ENCODE measurements around the gene QSOX2.
"Not testable (repeated sequence)": the region's sequence is repeated elsewhere in the genome, so short reads cannot be mapped to it uniquely, and the experiment has no call there.

The QSOX2 gene

DNA sequence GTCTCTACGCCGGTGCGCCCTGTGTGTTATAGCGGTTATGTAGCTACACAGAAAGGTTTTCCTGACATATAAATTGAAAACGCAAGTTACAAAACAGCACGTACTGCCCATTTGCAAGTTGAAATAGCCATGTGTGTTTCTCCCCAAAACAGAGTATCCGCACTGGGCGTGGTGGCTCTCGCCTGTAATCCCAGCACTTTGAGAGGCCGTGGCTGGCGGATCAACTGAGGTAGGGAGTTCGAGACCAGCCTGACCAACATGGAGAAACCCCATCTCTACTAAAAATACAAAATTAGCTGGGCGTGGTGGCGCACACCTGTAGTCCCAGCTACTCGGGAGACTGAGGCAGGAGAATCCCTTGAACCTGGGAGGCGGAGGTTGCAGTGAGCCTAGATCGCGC lies 21.0 kb upstream of the QSOX2 start:
- not testable (repeated sequence) for FAIRE-seq; DNase-seq (ENCODE audit: low spot score)

DNA sequence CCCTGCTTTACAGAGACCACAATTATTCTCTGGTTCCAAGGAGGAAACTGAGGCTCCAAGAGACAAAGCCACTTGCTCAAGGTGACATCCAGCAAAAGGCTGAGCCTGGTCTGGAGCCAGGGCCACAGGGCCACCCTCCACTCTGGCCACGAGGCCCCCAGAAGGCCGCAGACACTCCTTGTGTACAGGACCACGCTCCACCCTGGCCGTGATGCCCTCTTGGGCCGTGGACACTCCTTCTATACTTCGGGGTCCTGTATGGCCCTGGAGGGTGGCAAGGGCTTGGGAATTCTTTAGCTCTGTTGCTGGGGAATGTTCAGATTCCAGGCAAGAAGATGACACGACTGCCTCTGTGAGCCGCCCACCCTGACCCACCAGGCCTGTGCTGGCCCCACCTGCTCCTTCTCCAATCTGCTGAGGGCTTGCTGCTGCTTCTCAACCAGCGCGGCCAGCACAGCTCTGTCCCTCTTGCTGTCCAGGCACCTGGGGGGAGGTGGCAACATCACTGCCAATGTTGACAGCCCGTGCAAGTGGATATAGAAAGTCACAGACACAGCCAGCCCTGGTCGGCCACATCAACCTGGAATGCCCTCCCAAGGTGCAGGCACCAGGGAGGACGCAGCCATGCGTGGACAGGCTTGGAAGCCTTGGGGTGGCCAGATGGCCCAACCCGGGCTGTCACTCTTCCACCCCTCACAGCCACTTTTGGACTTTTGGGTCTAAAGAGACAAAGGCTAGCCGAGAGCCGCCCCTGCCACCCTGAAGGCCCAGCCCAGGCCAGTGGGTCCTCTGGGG lies 20.1 kb upstream of the QSOX2 start:
- no peak for FAIRE-seq

GRCh38 chr9:136264441-136265405 lies 19.1 kb upstream of the QSOX2 start:
- FAIRE-seq, result no peak
- DNase-seq (ENCODE audit: low spot score), result no peak

More for the DNA sequence above, 20.1 kb upstream of the QSOX2 start:
- no peak for DNase-seq (ENCODE audit: low spot score)

- DNase-seq (ENCODE audit: low spot score) (no peak), FAIRE-seq (no peak)
Observed at GRCh38 chr9:136264031-136264430, 18.4 kb upstream of the QSOX2 start.

DNA sequence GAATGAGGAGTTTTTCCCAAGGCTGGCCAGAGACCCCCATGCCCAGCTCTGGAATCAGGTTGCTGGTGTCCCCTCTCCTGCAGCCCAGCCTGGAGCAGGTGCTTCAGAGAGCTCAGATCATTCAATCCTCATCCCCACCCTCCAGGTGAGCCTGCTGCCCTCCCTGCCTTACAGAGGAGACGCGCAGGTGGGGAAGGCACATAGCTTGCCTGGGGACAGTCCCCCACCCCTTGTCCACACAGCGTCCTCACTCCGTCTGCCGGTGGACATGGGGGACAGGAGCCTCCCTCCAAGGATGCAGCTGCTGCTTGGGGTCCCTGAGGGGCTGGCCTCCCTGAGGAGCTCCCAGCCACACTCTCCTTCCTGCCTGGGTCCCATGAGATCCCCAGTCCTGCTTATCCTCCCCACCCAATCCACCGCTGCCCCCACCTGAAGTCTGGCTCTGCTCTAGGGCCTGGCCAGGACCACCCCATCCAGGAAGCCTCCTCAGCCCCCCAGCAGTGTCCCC lies 17.1 kb upstream of the QSOX2 start:
- FAIRE-seq, result no peak

GRCh38 chr9:136261686-136262430 lies 16.2 kb upstream of the QSOX2 start:
- FAIRE-seq (no peak), DNase-seq (ENCODE audit: low spot score) (no peak)

More for the DNA sequence above, 17.1 kb upstream of the QSOX2 start:
- no peak for DNase-seq (ENCODE audit: low spot score)

- FAIRE-seq, result no peak
Observed at GRCh38 chr9:136260936-136261472, 15.4 kb upstream of the QSOX2 start.

DNA sequence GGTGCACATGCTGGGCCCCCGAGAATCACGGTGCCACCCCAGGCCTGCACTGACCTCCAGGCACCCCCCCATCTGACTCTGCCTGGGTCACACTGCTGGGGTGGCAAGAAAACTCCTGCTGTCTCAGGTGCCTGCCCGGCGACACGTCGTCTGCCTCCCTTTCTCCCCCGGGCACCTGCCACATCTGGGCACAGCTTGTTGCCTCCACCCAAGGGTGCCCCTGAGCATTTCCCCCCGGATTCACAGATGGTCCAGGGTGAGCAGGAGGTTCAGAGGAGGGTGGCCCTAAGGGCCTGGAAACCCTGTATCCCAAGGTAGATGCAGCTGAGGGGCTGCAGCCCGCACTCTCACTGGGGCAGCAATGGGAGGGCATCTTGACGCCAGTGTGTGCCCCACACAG lies 14.9 kb upstream of the QSOX2 start:
- DNase-seq (ENCODE audit: low spot score) (no peak), FAIRE-seq (no peak)

More at GRCh38 chr9:136260936-136261472, 15.4 kb upstream of the QSOX2 start:
- DNase-seq (ENCODE audit: low spot score), result no peak

- FAIRE-seq (no peak), DNase-seq (ENCODE audit: low spot score) (no peak)
Observed at GRCh38 chr9:136259836-136260235, 14.2 kb upstream of the QSOX2 start.

- FAIRE-seq (no peak), DNase-seq (ENCODE audit: low spot score) (no peak)
Observed at GRCh38 chr9:136259517-136259813, 13.9 kb upstream of the QSOX2 start.

DNA sequence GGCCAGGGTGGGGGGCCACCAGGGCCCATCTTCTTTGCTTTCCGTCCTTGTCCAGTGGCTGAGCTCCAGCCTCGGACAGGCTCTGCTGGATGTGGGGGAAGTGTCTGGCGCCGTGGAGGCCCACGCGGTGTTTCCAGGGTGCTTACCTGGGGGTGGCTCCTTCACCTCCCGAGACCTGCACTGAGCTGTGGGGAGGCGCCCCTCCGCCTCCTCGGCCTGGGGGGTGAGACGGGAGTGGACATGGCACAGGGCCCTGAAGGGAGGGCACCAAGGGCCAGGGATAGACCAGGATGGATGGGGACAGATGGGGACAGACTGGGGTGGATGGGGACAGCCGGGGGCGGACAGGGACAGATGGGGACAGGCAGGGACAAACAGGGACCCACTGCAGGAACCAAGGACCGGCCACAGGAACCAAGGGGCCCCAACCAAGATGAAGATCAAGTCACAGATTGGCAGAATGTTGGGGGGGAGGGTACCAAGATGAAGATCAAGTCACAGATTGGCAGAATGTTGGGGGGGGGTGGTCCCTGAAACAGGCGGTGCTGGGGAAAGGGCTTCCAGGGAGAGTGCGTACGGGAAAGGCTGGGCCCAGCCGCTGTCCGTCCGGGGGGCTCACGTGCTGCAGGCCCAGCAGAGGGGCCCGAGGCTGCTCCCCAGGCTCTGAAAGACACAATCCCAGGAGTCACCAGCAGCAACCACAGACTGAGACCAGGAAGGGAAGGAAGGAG lies 13.3 kb upstream of the QSOX2 start:
- DNase-seq (ENCODE audit: low spot score) (no peak), FAIRE-seq (no peak)

DNA sequence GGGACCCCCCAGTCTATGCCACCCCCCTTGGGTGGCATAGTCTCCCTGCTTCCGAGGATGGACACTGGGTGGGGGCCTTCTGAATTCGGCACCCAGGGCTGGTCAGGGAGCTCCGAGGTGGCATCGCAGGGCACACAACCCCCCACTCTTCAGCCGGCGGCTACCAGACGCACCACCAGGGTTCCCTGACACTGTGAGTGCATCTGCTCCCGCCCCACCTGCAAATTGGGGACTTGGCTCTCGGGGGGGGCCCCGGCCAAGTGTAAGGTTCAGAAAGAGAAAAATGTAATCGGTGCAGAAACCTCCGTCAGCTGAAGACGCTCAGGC lies 12.7 kb upstream of the QSOX2 start:
- no peak for DNase-seq (ENCODE audit: low spot score)
- FAIRE-seq, result no peak

GRCh38 chr9:136257381-136258298 lies 12.0 kb upstream of the QSOX2 start:
- FAIRE-seq, result no peak
- DNase-seq (ENCODE audit: low spot score), result no peak

DNA sequence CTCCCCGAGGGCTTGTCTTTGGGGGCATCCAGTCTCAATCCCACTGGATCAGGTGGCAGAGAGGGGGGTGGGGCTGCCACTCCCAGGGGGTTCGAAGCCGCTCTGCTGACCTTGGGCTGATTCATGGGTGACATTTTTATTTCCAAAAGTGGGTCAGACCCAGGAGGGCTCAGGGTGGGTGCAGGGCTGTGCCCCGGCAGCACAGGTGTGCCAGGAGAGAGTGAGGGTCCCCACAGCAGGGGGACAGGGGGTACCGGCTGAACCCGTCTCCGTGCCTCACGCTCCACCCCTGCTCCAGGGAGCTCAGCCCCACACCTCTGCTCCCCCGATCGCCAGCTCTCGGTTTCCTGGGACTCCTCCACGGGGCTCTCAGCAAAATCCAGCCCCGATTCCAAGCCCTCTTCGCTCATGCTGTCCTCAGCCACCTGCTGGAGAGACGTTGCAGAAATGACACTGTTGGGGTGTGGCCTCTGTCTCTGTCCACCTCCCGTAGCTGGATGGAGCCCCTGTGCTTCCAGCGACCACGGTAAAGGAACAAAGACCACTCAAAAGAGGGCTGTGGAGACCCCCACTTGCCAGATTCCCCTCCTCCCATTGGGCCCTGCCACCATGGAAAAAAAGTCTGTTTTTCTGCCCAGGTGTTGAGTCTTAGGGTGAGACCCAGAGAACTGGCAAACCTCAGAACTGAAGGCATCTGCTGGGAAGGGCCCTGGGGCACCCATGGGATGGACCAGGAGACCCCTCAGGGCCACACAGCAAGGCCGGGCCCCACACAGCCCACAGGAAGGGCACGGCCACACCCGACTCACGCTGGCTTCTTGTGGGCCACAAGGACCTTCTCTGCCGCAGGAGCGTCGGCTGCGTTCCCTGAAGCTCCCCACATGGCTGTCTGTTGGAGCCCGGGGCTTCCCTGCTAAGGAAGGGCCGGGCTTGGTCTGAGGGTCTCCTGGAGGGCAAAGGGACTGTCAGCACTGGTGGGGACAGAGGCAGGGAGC lies 10.6 kb upstream of the QSOX2 start:
- no peak for DNase-seq (ENCODE audit: low spot score)
- FAIRE-seq, result no peak

DNA sequence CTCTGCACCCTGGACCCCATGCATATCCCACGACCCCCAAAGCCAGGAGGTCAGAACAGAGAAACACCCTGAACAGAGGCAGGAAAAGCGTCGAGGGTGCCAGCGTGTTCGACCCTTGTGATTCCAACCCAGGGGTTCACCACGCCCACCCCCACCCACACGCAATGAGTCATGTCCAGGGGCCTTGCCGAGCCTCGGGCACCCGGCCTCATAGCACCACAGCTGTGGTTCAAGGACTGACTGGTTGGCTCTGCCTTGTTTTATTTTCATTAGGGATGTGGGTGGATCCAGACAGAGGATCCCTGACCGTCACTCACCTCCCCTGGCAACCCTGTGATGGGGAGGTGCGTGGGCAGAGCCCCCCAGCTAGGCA lies 9.5 kb upstream of the QSOX2 start:
- FAIRE-seq (no peak), DNase-seq (ENCODE audit: low spot score) (peak; percentile 36)

GRCh38 chr9:136254381-136255165 lies 9.0 kb upstream of the QSOX2 start:
- no peak for DNase-seq (ENCODE audit: low spot score)
- FAIRE-seq, result no peak

GRCh38 chr9:136253246-136254130 lies 7.9 kb upstream of the QSOX2 start:
- DNase-seq (ENCODE audit: low spot score) (no peak), FAIRE-seq (no peak)

Measured in RCC 7860 (cell line).